Measurements from ENCODE around the gene PIM2. TPM values are rescaled to one million over a fixed set of nuclear protein-coding genes. Genes with fewer than 3 reads are reported as not detected.

The PIM2 gene
- total and polyA plus RNA-seq, 8 donors = 1.3 to 8.6 (median 2.9) TPM

- 86 to 94% methylated on average over 2 of the region's 2 CpGs for WGBS, 2 donors
- intact Hi-C loops (cut with DNase I) = no loop called here
- TF ChIP-seq, protein P1, sequence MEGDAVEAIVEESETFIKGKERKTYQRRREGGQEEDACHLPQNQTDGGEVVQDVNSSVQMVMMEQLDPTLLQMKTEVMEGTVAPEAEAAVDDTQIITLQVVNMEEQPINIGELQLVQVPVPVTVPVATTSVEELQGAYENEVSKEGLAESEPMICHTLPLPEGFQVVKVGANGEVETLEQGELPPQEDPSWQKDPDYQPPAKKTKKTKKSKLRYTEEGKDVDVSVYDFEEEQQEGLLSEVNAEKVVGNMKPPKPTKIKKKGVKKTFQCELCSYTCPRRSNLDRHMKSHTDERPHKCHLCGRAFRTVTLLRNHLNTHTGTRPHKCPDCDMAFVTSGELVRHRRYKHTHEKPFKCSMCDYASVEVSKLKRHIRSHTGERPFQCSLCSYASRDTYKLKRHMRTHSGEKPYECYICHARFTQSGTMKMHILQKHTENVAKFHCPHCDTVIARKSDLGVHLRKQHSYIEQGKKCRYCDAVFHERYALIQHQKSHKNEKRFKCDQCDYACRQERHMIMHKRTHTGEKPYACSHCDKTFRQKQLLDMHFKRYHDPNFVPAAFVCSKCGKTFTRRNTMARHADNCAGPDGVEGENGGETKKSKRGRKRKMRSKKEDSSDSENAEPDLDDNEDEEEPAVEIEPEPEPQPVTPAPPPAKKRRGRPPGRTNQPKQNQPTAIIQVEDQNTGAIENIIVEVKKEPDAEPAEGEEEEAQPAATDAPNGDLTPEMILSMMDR (IDR thresholded peaks at IDR 0.05) = no peak
- DNase-seq (no peak), ATAC-seq (no peak), FAIRE-seq (no peak)
- Histone ChIP-seq H3K4me1 (no peaks in the 10 kb centered on the region), H3K27ac (no peak overlapping the region), H3K9me3 (no peaks in the 10 kb centered on the region), H3K27me3 (no peaks in the 10 kb centered on the region), H3K36me3 (peaks cover 0 to 6% (median 0%) of the 10 kb centered on the region in 3 donors), H3K4me3 (no peak overlapping the region)
These were observed 14.9 kb upstream of the PIM2 start for GRCh38 chrX:48933757-48934156.

- DNase-seq = no peak
- Histone ChIP-seq H3K27ac (no peak overlapping the region), H3K4me1 (no peaks in the 10 kb centered on the region), H3K4me3 (no peak overlapping the region), H3K27me3 (no peaks in the 10 kb centered on the region), H3K36me3 (no peaks in the 10 kb centered on the region), H3K9me3 (no peaks in the 10 kb centered on the region)
- intact Hi-C loops (cut with DNase I) = no loop called here
- no peak for ATAC-seq
- TF ChIP-seq, protein P1 (IDR thresholded peaks at IDR 0.05) = no peak
- WGBS, 2 donors = 52 to 68% methylated on average over 2 of the region's 2 CpGs
- no peak for FAIRE-seq
These were observed 9.0 kb upstream of the PIM2 start for GRCh38 chrX:48927736-48928382.

GRCh38 chrX:48927123-48927522 is 8.3 kb upstream of the PIM2 start:
- Histone ChIP-seq H3K4me3 (no peak overlapping the region), H3K9me3 (no peaks in the 10 kb centered on the region), H3K27me3 (no peaks in the 10 kb centered on the region), H3K27ac (no peak overlapping the region), H3K36me3 (no peaks in the 10 kb centered on the region), H3K4me1 (no peaks in the 10 kb centered on the region)
- 75 to 91% methylated on average over 5 of the region's 5 CpGs for WGBS, 2 donors
- no peak for FAIRE-seq
- TF ChIP-seq, protein P1 (IDR thresholded peaks at IDR 0.05) = no peak
- no peak for DNase-seq
- intact Hi-C loops (cut with DNase I) = no loop called here
- no peak for ATAC-seq

- 88 to 96% methylated on average over 5 of the region's 5 CpGs for WGBS, 2 donors
- intact Hi-C loops (cut with DNase I) = no loop called here
- no peaks in the 10 kb centered on the region for H3K9me3 ChIP-seq
These were observed 5.4 kb upstream of the PIM2 start for GRCh38 chrX:48924270-48924669.

DNA sequence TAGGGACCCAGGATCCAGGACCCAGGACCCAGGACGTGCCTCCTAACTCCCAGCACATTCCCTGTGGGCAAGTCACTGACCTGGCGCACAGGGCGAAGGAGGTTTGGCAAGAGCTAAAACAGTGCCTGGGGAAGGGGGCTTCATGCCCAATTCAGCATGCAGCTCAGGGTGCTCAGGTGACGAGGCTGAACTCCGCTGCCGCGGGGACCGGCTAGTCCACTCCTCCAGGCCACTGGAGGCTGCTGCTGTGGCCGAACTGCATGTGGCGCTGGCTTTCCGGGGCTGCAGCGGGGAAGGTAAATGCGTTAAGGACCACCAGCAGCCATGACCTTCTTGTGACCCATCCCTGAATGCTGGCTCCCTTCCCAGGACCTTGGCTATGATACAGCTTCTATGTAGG is 4.9 kb upstream of the PIM2 start:
- FAIRE-seq = no peak
- no peak for ATAC-seq
- intact Hi-C loops (cut with DNase I) = no loop called here
- H3K9me3 ChIP-seq = no peaks in the 10 kb centered on the region
- TF ChIP-seq, protein P1 (IDR thresholded peaks at IDR 0.05) = no peak
- H3K4me3 ChIP-seq = no peak overlapping the region
- no peaks in the 10 kb centered on the region for H3K36me3 ChIP-seq
- no peak for DNase-seq
- H3K27ac ChIP-seq = no peak overlapping the region
- H3K4me1 ChIP-seq = no peaks in the 10 kb centered on the region
- H3K27me3 ChIP-seq = peaks cover 0 to under 1% (median 0%) of the 10 kb centered on the region in 4 donors
- 86 to 93% methylated on average over 13 of the region's 13 CpGs for WGBS, 2 donors

More at GRCh38 chrX:48924270-48924669, 5.4 kb upstream of the PIM2 start:
- ATAC-seq = no peak
- no peak overlapping the region for H3K27ac ChIP-seq
- no peak overlapping the region for H3K4me3 ChIP-seq
- H3K4me1 ChIP-seq = no peaks in the 10 kb centered on the region
- no peaks in the 10 kb centered on the region for H3K36me3 ChIP-seq
- TF ChIP-seq, protein P1 (IDR thresholded peaks at IDR 0.05) = no peak
- no peak for FAIRE-seq
- DNase-seq = no peak
- H3K27me3 ChIP-seq = no peaks in the 10 kb centered on the region

Data from pancreas (tissue), 10 donors.